Activated T-helper 1 cell treated with anti-CD3 and anti-CD28 coated beads, Interleukin-2, amount 50 U/mL, for 16 hours (primary cell): ENCODE measurements around the gene NHLRC4.
"Not testable (repeated sequence)": the region's sequence is repeated elsewhere in the genome, so short reads cannot be mapped to it uniquely, and the experiment has no call there.

Source experiments
- DNase-seq, 2 donors: peaks; one replicate each; pipeline ENCODE4 v3.0.0-alpha.2; 2020; ENCODE audit warnings: low read depth in 1 of 2, low spot score in 1 of 2

Gene NHLRC4

GRCh38 chr16:596736-597060 lies 29.9 kb downstream of the NHLRC4 start:
- no peak for DNase-seq

- not testable (repeated sequence) for DNase-seq
Observed at GRCh38 chr16:597655-598054, 30.9 kb downstream of the NHLRC4 start.

- no peak for DNase-seq
Observed at GRCh38 chr16:598823-599739, 32.3 kb downstream of the NHLRC4 start.

GRCh38 chr16:600781-601180 lies 34.0 kb downstream of the NHLRC4 start:
- DNase-seq: no peak

GRCh38 chr16:603933-604332 lies 37.1 kb downstream of the NHLRC4 start:
- no peak for DNase-seq

- DNase-seq: no peak
Observed at GRCh38 chr16:606656-607307, 40.0 kb downstream of the NHLRC4 start.

- DNase-seq: no peak
Observed at GRCh38 chr16:608019-608418, 41.2 kb downstream of the NHLRC4 start.

GRCh38 chr16:609316-609715 lies 42.5 kb downstream of the NHLRC4 start:
- no peak for DNase-seq

GRCh38 chr16:609984-610383 lies 43.2 kb downstream of the NHLRC4 start:
- no peak for DNase-seq

- DNase-seq: peak; percentile 32 to 37
Observed at GRCh38 chr16:610513-611381, 43.9 kb downstream of the NHLRC4 start.

GRCh38 chr16:615122-615521 lies 48.3 kb downstream of the NHLRC4 start:
- DNase-seq: no peak

GRCh38 chr16:616733-617586 lies 50.2 kb downstream of the NHLRC4 start:
- no peak for DNase-seq

GRCh38 chr16:617855-618254 lies 51.0 kb downstream of the NHLRC4 start:
- DNase-seq: no peak
